HG03103 (cell line): ENCODE results near the gene ODF2.
A peak's percentile ranks its signal among the peaks of the same experiment; 100 is the strongest.
"Not testable (repeated sequence)": the region's sequence is repeated elsewhere in the genome, so short reads cannot be mapped to it uniquely, and the experiment has no call there.

ENCODE experiments used
- ATAC-seq: cut with Tn5 transposase; IDR thresholded peaks from one replicate; pipeline ENCODE4 v1.9.1; 2021; ENCODE audit warnings: low read depth; ENCODE audit not compliant: unreplicated experiment

The ODF2 gene

GRCh38 chr9:128423356-128423755 lies 32.5 kb upstream of the ODF2 start:
- not testable (repeated sequence) for ATAC-seq

GRCh38 chr9:128424268-128424780 lies 31.5 kb upstream of the ODF2 start:
- ATAC-seq = no peak

GRCh38 chr9:128428644-128429512 lies 26.9 kb upstream of the ODF2 start:
- no peak for ATAC-seq

GRCh38 chr9:128429513-128430086 lies 26.2 kb upstream of the ODF2 start:
- no peak for ATAC-seq

- ATAC-seq = no peak
Measured at GRCh38 chr9:128431207-128431606, 24.6 kb upstream of the ODF2 start.

- ATAC-seq = no peak
Measured at GRCh38 chr9:128434340-128434739, 21.5 kb upstream of the ODF2 start.

GRCh38 chr9:128435611-128436010 lies 20.2 kb upstream of the ODF2 start:
- no peak for ATAC-seq

- ATAC-seq = no peak
Measured at GRCh38 chr9:128438343-128439109, 17.3 kb upstream of the ODF2 start.

- ATAC-seq = no peak
Measured at GRCh38 chr9:128439273-128439672, 16.5 kb upstream of the ODF2 start.

GRCh38 chr9:128442150-128442549 lies 13.7 kb upstream of the ODF2 start:
- ATAC-seq = no peak

GRCh38 chr9:128446505-128446904 lies 9.3 kb upstream of the ODF2 start:
- ATAC-seq = not testable (repeated sequence)

- no peak for ATAC-seq
Measured at GRCh38 chr9:128448746-128449145, 7.1 kb upstream of the ODF2 start.

- ATAC-seq = no peak
Measured at GRCh38 chr9:128454991-128455390, 815 bp upstream of the ODF2 start.

- peak; percentile 36 for ATAC-seq
Measured at GRCh38 chr9:128456613-128457061, 831 bp downstream of the ODF2 start.

- no peak for ATAC-seq
Measured at GRCh38 chr9:128457207-128457606, 1.4 kb downstream of the ODF2 start.

GRCh38 chr9:128459011-128459410 lies 3.2 kb downstream of the ODF2 start:
- ATAC-seq = no peak

- no peak for ATAC-seq
Measured at GRCh38 chr9:128469070-128469469, 13.3 kb downstream of the ODF2 start.

- ATAC-seq = no peak
Measured at GRCh38 chr9:128470560-128470959, 14.8 kb downstream of the ODF2 start.

- ATAC-seq = no peak
Measured at GRCh38 chr9:128473104-128473503, 17.3 kb downstream of the ODF2 start.

GRCh38 chr9:128475867-128476266 lies 20.1 kb downstream of the ODF2 start:
- no peak for ATAC-seq

- ATAC-seq = no peak
Measured at GRCh38 chr9:128479262-128479661, 23.5 kb downstream of the ODF2 start.
